ENCODE results near the gene CPLX1. TPM values are rescaled to one million over a fixed set of nuclear protein-coding genes. Genes with fewer than 3 reads are reported as not detected.
"Not testable (repeated sequence)": the region's sequence is repeated elsewhere in the genome, so short reads cannot be mapped to it uniquely, and the experiment has no call there.

CPLX1 gene
- total and polyA plus RNA-seq, 12 donors: 1.7 to 25.3 (median 7.5) TPM

DNA sequence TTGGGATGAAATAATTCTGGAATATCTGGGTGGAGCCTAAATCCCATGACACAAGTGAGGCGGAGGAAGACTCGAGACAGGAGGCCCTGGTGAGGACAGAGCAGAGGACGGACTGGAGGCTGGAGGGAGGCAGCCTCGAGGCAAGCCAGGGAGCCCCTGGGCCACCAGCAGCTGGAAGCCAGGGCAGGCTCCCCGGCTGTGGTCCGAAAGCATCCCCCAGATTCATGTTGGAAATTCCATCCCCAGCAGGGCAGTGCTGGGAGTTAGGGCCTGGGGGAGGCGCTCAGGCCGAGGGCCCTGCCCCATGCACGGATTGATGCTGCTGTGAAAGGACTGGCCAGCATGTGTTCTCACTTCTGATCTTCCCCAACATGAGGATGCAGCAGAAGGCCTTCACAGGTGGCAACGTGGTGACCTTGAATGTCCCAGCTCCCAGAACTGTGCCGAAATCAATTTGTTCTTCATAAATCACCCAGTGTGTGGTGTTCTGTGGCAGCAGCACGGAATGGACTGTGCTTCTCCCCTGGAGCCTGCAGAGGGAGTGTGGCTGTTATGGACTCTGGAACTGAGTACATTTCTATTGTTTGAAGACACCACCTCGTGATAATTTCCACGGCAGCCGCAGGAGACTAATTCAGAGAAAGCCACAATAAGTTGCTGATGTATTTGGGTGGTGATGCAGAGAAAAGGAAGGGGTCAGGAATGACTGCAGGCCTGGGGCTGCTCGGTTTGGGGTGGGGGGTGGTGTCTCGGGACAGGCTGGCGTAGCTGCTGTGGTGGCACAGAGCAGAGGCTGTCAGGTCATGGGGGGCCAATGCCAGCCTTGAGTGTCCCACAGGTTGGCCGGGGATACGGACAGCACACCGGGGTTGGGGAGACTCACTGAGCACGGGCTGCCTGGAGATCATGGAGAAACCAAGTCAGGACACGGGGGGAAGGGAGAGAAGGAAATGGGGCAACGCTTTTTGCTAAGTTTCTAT lies 63.4 kb downstream of the CPLX1 start:
- Histone ChIP-seq H3K27ac (peak overlapping the region in 1 of 5 donors; percentile 55), H3K4me3 (no peak overlapping the region), H3K4me1 (replicated peaks in 1 of 2) (peaks cover 11 to 27% of the 10 kb centered on the region in 2 donors), H3K9me3 (replicated peaks in 1 of 3) (no peaks in the 10 kb centered on the region), H3K36me3 (replicated peaks in 1 of 2) (peaks cover 0 to 54% of the 10 kb centered on the region in 2 donors), H3K27me3 (no peaks in the 10 kb centered on the region)
- no peak for TF ChIP-seq POLR2A (IDR thresholded peaks at IDR 0.05)
- TF ChIP-seq, protein P1, sequence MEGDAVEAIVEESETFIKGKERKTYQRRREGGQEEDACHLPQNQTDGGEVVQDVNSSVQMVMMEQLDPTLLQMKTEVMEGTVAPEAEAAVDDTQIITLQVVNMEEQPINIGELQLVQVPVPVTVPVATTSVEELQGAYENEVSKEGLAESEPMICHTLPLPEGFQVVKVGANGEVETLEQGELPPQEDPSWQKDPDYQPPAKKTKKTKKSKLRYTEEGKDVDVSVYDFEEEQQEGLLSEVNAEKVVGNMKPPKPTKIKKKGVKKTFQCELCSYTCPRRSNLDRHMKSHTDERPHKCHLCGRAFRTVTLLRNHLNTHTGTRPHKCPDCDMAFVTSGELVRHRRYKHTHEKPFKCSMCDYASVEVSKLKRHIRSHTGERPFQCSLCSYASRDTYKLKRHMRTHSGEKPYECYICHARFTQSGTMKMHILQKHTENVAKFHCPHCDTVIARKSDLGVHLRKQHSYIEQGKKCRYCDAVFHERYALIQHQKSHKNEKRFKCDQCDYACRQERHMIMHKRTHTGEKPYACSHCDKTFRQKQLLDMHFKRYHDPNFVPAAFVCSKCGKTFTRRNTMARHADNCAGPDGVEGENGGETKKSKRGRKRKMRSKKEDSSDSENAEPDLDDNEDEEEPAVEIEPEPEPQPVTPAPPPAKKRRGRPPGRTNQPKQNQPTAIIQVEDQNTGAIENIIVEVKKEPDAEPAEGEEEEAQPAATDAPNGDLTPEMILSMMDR (IDR thresholded peaks at IDR 0.05): peak in 4 of 6 experiments; percentile 24 to 42 (median 34)
- WGBS, 4 donors: 74 to 81% (median 79%) methylated on average over 20 to 24 of the region's 24 CpGs
- intact Hi-C loops (cut with DNase I): no loop called here
- DNase-seq: peak in 3 of 7 donors; percentile 43 to 57 (median 44)

DNA sequence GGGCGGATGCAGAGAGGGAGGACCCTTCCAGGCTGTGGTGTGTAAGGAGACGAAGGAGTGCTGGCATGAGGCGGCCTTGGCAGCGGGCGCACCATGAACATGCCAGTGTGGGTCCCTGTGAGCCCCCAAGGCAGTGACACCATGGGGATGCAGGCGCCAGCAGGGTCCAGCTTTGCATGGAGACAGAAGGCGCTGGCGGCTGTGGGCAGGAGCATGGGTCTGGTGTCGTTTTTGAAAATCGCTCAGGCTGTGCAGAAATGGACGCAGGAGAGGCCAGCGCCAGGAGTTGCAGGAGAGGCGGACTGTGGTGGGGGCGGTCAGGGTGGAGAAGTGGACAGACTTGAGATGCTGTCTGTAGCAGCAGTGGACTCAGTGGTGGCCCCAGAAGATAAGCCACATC lies 64.2 kb downstream of the CPLX1 start:
- peak in 1 of 7 donors; percentile 23 for DNase-seq
- no peaks in the 10 kb centered on the region for H3K9me3 ChIP-seq (replicated peaks in 1 of 3)
- no peaks in the 10 kb centered on the region for H3K27me3 ChIP-seq
- intact Hi-C loops (cut with DNase I): no loop called here
- peaks cover 0 to 49% of the 10 kb centered on the region in 2 donors for H3K36me3 ChIP-seq (replicated peaks in 1 of 2)
- no peak overlapping the region for H3K4me3 ChIP-seq
- 93 to 97% (median 96%) methylated on average over 14 of the region's 14 CpGs for WGBS, 4 donors
- no peak overlapping the region for H3K27ac ChIP-seq
- TF ChIP-seq POLR2A (IDR thresholded peaks at IDR 0.05): no peak
- TF ChIP-seq, protein P1 (IDR thresholded peaks at IDR 0.05): no peak
- H3K4me1 ChIP-seq (replicated peaks in 1 of 2): peaks cover 11 to 19% of the 10 kb centered on the region in 2 donors

DNA sequence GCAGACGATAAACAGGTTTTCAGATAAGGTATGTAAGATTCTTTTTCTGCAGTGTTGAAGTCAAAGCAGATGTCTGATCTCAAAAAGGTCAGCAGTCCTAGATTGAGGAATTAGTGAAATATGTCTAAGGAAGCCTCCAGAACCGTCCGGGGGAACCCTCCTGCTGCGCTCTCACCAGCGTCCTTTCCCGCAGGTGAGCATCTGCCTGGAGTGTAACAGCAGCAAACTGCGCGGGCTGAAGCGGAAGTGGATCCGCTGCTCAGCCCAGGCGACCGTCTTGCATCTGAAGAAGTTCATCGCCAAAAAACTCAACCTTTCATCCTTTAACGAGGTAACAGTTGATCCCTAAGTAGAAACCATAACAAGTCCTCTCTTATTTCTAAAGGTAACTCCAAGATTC lies 64.8 kb downstream of the CPLX1 start:
- intact Hi-C loops (cut with DNase I): no loop called here
- Histone ChIP-seq H3K4me3 (no peak overlapping the region), H3K36me3 (replicated peaks in 1 of 2) (peaks cover 0 to 45% of the 10 kb centered on the region in 2 donors), H3K9me3 (replicated peaks in 1 of 3) (no peaks in the 10 kb centered on the region), H3K4me1 (replicated peaks in 1 of 2) (peaks cover 11 to 12% of the 10 kb centered on the region in 2 donors), H3K27me3 (no peaks in the 10 kb centered on the region), H3K27ac (no peak overlapping the region)
- 93 to 96% (median 95%) methylated on average over 14 of the region's 14 CpGs for WGBS, 4 donors
- DNase-seq: no peak
- TF ChIP-seq, protein P1 (IDR thresholded peaks at IDR 0.05): no peak
- no peak for TF ChIP-seq POLR2A (IDR thresholded peaks at IDR 0.05)

DNA sequence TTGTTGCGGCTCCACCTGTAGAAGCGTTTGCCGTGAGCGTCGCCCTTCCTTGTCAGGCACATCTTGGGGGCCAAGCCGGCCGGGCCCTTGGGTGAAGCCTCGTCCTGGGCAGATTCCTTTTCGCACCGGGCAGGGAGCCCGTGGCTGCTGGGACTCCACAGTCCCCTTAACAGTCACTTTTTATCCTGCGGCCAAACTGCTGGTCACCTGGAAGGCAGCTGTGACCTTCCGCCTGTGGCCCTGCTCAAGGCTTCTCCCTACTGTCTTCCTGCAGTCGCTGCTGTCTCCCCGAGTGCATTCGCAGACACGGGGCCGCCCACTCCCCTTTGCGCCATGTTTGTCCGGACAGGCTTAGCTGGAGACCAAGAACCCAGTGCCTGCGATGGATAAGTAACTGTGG lies 65.3 kb downstream of the CPLX1 start:
- Histone ChIP-seq H3K36me3 (replicated peaks in 1 of 2) (peaks cover 0 to 40% of the 10 kb centered on the region in 2 donors), H3K9me3 (replicated peaks in 1 of 3) (no peaks in the 10 kb centered on the region), H3K27me3 (no peaks in the 10 kb centered on the region), H3K4me3 (no peak overlapping the region), H3K27ac (no peak overlapping the region), H3K4me1 (replicated peaks in 1 of 2) (peaks cover 7 to 8% of the 10 kb centered on the region in 2 donors)
- no peak for TF ChIP-seq POLR2A (IDR thresholded peaks at IDR 0.05)
- TF ChIP-seq, protein P1 (IDR thresholded peaks at IDR 0.05): no peak
- intact Hi-C loops (cut with DNase I): no loop called here
- WGBS, 4 donors: 86 to 92% (median 92%) methylated on average over 21 of the region's 21 CpGs
- DNase-seq: no peak

DNA sequence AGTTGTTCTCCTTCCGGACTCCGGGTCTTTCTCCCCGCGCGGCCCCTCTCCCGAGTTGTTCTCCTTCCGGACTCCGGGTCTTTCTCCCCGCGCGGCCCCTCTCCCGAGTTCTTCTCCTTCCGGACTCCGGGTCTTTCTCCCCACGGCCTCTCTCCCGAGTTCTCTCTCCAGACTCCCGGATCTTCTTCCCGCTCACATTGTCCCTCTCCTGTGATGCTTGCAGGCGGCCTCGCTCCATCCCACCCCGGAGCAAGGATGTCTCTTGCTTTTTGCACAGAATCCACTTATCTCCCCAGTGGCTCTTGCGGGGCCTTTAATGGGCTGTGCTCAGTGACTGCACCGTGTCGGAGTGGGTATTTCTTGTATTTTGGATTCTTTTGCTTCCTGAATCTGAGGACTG lies 66.1 kb downstream of the CPLX1 start:
- 73 to 88% (median 82%) methylated on average over 11 to 24 of the region's 24 CpGs for WGBS, 4 donors
- DNase-seq; H3K9me3 ChIP-seq (replicated peaks in 1 of 3); H3K4me3 ChIP-seq; intact Hi-C loops (cut with DNase I); H3K27ac ChIP-seq; H3K4me1 ChIP-seq (replicated peaks in 1 of 2); H3K27me3 ChIP-seq: not testable (repeated sequence)
- peaks cover 0 to 44% of the 10 kb centered on the region in 2 donors for H3K36me3 ChIP-seq (replicated peaks in 1 of 2)

All from adrenal gland (tissue), 12 donors.